Stimulated activated CD8-positive, alpha-beta memory T cell treated with anti-CD3 and anti-CD28 coated beads, Interleukin-7, amount 100 ng/mL, for 4 hours (primary cell): ENCODE data around the gene TMEM82.

Experiments
- DNase-seq, 2 donors: peaks; one replicate each; pipeline ENCODE4 v3.0.0-alpha.2; 2020; ENCODE audit warnings: low read depth in 2 of 2

Gene TMEM82

DNA sequence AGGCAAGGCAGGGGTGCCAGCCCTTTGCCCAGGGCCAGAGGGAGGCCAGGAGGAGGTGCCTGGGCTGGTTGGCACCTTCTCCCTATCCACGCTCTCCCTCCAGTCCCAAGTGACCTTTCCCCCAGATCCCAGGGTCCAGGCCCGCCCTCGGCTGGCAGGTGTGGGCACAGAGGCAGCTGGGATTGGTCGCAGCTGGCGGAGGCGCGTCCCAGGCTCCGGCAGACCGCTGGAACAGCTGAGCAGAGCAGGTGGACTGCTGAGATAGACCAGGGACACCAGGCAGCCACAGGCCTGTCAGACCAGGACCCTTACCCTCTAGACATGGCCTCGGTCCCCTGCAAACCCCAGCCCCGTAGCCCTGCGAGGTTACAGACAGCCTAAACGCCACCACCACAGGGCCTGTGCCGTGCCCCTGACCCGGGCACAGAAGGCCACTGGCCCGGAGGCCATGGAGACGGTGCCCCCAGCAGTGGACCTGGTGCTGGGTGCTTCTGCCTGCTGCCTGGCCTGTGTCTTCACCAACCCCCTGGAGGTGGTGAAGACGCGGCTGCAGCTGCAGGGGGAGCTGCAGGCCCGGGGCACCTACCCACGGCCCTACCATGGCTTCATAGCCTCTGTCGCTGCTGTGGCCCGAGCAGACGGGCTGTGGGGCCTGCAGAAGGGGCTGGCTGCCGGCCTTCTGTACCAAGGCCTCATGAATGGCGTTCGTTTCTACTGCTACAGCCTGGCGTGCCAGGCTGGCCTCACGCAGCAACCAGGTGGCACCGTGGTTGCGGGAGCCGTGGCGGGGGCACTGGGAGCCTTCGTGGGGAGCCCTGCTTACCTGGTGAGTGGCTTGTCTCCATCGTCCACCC, 6.0 kb upstream of the TMEM82 start, which contains the start of gene SLC25A34:
SLC25A34 (plus strand) TSS at position 221 of the 854 bp plus-strand sequence; CDS start at position 449, 228 bp downstream.
- DNase-seq, result no peak

DNA sequence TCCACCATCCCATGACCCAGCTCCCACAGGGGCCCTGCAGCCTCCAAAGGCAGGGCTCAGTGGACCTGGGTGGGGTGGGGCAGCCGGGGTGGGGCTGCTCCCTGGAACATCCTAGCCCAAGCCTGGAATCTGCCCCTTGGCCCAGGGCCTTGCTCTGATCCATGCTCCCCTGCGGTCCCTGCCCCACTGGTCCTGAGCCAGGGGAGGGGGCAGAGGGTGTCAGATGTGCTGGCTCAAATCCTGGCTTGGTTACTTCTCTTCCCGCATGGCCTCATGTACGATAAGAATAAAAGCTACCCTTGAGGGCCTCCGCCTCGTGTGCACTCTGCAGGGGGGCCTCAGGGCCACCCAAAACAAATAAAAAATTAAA, 5.4 kb upstream of the TMEM82 start:
- no peak for DNase-seq

DNA sequence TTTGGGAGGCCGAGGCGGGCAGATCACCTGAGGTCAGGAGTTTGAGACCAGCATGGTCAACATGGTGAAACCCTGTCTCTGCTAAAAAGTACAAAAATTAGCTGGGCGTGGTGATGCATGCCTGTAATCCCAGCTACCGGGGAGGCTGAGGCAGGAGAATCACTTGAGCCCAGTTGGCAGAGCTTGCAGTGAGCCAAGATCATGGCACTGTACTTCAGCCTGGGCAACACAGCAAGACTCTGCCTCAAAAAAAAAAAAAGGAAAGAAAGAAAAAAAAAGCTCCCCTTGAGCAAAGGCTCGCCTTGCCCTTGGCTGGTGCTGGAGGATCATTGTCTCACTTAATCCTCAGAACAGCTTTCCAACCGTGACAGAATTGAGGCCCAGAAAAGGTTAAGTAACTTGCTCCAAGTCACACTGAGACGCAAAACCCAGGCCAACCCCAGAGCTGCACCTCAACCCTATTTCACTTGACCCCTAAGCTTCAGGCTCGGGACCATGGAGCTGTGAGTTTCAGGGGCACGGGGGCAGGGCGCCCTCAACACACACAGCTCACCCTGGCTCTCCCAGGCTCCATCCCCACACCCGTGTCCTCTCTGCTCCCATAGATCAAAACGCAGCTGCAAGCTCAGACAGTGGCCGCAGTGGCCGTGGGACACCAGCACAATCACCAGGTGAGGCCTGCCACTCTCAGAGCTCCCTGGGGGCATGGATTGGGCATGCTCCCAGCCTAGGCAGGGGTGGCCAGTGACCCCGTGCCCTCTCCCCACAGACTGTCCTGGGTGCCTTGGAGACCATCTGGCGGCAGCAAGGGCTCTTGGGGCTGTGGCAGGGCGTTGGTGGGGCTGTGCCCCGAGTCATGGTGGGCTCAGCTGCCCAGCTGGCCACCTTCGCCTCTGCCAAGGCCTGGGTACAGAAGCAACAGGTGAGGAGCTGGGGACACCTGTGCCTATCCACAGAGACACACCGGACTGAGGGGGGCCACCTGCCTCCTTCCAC, 4.7 kb upstream of the TMEM82 start:
- DNase-seq, result no peak

DNA sequence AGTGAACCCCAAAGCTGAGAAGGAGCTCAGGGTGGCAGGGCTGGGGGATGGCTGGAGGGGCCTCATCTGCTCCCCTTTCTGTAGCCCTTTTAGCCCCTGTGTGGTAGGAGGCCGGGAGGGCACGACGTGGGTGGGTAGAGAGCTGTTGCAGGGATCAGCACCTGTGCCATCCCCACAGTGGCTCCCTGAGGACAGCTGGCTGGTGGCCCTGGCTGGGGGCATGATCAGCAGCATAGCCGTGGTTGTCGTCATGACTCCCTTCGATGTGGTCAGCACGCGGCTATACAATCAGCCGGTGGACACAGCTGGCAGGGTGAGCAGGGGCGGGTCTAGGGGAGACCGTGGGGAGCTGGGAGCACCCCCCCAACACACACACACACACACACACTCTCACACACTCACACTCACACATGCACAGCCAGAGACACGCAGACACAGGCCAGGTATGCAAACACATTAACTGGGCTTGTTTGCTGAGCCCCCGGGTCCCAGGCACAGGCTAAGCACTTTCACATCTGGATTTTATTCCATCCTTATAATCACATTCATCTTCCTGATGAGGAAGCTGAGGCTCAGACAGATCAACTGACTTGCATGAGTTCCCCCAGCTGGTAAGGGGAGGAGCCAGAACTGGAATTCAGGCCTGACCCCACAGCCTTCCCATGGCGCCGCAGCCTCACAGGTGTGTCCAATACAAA, 3.7 kb upstream of the TMEM82 start:
- DNase-seq, result no peak

DNA sequence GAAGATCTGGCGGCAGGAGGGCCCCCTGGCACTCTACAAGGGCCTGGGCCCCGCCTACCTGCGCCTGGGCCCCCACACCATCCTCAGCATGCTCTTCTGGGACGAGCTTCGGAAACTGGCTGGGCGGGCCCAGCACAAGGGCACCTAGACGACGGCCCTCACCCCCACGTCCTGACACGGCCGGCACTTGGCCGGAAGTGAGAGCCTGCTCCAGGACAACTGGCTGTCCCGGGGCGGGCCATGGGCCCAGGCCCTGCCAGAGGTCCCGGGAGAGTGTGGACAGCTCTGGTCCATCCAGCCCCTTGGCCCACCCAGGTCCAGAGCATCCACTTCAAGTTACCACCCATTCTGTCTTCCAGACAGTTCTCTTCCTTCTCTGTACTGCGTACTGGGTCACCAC, 3.0 kb upstream of the TMEM82 start:
- no peak for DNase-seq

DNA sequence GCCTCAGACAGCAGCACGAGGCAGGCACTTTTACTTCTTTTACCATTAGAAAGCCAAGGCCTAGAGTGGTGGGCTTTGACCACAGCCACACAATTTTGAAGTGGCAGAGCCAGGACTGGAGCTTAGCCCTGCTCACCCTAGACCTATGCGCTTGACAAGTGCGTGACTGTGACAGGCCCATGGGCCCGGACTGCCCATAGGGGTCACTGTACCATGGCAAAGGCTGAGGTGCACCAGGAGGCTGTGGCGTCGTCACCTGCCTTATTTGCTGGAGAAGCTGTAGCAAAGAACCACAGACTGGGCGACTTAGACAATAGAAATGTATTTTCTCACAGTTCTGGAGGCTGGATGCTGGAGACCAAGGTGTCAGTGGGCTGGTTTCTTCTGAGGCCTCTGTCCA, 2.6 kb upstream of the TMEM82 start:
- no peak for DNase-seq

DNA sequence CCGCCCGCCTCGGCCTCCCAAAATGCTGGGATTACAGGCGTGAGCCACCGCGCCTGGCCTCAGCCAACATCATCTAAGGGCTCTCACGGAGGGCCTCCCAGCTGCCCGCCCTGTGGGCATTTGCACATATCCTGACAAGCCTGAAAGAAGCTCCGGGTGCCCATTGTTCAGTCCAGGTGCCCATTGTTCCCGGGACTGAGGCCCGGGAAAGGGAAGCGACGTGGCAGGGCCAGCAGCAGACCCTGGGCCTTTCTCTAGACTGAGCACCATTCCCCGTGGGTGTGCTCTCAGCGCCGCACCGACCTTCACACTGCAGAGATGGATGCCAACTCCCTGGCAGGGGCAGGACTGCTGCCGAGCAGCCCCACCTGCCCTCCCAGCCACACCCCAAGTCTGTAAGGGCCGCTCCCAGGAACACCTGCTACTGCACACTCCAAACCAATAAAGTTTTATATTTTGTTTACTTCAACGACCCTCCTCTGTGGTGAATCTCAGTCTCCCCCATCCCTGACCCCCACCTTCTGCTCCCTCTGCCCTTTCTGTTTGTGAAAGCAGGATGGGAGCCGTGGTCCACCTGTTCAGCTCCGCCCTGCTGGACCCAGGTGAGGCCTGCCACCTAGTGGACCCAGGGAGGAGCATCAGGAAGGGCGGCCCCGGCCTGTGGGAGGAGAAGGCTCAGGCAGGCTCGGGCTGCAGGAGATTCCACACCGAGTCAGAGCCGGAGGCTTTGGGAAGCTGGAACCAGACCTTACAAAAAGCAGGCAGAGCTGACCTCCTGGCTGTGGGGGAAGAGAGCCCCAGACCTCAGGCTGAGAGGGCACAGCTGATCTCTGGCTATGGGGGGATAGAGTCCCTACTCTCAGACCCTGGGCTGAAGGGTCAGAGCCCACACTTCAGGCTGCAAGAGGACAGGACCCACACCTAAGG, 1.1 kb upstream of the TMEM82 start:
- peak; percentile 29 to 31 for DNase-seq

DNA sequence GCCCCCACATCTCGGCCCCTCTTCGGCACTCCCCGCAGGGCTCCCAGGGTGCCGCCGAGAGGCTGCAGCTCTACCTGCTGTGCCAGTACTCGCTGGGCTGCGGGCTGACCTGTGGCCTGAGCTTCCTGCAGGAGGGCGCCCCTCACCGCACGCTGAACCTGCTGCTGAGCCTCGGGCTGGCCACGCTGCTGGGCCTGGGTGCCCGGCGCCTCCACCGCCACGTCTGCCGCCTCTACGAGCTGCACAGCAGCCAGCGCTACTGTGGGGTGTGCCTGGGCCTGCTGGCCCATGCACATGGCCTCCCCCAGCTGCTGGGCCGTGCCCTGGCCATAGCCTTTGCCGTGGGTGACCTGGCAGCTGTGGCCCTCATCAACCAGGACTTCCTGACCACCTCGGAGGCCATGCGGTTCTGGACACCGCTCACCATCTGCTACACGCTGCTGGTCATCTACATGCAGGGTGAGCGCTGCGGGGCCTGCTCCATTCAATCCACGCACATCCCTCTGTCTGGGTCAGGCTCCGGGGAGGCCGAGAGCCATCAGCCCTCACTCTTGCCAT, 1.9 kb downstream of the TMEM82 start:
- DNase-seq, result no peak

DNA sequence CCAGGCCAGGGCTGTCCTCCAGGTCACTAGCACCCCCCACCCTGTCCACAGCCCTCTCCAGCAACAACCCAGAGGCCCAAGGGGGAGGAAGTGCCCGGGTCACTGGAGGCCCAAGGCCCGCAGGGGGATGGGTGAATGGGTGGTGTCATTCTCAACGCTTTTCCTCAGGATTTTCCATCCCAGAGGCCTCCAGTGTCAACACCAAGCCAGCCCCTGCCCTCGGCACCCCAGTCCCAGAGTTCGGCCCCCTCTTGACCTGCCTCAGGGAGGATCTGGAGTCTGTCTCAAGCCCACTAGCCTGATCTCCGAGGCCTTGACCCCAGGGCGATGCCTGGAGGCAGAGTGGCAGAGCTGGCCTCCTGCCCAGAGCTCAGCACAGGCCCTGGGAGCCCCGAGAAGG, 5.1 kb downstream of the TMEM82 start:
- DNase-seq, result no peak

DNA sequence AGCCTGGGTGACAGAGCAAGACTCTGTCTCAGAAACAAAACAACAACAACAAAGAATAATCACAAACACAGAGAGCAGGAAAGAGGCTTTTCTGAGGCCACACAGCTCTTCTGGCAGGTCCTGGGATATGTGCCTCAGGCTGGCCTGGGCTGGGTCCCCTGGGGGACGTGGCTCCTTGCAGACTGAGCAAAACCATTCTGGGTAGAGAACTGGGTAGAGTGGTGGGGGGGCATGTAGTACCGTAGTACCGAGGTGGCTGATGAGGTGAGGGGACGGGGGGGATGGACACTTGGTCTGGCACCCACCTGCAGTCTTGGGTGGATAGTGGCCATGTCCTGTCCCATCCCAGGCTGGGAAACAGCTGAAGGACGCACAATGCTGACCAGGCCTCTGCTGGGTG, 6.0 kb downstream of the TMEM82 start:
- DNase-seq, result no peak

DNA sequence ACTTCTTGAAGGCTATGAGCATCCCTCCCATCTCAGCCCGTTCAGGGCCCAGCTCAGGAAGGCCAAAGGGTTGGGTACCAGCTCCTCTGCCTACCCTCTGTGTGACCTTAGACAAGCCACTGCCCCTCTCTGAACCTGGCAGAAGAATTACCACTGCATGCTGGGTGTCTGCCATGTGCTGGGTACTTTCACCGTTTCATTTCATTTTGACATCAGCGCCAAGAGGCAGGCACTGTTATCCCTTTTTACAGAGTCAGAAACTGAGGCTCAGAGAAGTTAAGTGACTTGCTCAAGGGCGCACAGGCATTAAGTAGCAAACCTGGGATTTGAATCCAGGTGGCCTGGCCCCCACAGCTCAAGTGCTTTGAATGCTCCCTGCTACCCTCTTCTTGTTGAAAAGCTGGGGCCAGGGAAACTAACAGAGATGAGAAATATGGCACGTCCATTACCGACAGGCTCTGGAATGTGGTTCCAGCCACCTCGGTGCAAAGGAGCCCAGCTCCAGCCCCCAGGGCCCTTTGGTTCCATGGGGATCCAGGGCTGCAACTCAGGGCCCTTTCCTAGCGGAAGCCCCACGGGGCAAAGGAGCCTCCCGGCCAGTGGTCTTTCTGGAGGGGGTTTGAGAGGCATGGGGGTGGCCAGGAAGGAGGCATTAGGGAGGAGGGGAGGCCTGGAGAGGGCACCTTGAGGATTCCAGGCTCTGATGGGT, 6.5 kb downstream of the TMEM82 start:
- no peak for DNase-seq

DNA sequence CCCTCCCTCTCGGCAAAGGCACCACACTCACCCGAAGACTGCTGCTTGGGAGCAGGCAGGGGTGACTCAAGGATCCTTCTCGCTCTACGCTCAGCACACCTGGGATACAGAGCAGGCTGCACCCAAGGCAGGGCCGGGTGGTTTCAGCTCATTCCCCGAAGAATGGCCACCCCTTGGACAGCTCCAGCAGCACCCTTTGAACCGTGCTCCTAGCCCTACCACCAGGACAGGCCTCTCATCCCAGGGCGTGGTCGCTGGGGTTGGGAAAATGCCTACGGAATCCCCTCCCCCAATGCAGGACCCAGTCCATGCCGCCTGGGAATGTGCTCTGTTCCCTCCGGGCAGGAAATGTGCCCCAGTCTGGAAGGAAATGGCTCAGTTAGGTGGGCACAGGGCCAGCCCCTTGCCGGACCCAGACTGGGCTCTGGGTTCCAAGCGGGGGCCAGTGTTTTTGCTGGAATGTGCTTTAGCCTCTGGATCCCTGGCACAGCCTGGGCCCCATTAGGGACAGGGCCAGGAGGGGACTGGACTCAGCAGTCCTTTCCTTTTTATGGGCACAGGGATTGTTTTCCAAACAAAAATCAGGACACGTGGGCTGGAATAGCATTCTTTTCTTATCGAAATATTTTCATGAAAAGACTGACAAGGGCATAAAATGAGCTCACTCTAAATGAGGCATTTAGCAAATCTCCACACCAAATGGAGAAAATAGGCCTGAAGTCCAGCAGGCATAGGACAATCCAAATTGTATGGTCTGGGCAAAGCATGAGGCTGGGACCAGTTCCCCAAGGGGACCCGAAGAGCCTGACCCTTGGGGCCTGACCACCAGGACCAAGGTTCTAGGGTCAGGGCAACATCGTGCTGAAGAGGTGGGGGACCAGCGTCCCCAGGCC, 7.3 kb downstream of the TMEM82 start:
- DNase-seq, result no peak

DNA sequence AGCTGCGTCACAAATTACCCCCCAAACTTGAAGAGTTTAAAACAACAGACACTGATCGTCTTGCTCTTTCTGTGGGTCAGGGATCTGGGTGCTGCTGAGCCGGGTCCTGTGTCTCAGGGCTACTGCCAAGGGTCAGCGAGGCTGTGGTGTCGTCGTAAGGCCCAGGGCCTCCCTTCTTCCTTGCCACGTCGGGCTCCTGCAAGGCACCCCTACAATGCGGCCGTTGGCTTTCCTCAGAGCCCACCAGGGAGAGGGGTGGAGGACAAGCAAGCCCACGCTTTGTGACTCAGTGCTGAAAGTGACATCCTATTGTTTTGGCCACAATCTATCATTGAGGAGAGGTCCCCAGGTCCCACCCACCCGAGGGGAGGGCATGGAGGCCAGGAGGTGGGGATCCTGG, 8.6 kb downstream of the TMEM82 start:
- no peak for DNase-seq

DNA sequence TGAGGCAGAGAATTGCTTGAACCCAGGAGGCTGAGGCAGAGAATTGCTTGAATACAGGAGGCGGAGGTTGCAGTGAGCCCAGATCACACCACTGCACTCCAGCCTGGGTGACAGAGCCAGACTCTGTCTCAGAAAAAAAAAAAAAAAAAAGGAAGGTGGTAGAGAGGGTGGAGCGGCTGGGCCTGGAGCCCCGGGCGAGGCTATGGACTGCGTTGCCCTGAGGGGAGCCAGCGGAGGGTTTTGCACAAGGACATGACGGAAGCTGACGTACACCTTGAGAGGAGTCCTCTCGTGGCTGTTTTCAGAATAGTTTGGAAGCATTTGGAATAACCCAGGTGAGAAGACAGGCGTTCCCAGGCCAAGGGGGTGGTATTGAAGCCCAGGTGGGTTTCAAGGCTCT, 9.4 kb downstream of the TMEM82 start:
- DNase-seq, result no peak

DNA sequence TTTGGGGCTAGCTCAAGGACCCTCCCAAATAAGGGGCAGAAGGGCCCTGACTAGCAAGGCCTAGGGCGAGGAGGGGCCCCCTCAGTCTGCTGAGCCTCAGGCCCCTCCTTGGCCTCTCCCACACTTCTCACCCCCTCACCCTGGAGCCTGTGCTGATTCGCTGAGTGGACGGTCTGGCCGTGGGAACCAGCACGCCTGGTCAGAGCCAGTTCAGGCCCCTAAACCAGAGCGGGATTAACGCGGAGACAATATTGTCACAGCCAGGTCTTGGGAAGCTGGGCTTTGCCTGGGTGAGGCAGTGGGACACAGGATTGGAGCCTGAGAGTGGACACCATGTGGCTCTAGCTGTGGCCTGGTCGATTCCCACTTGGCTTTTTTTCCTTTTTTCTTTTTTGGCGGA, 11.5 kb downstream of the TMEM82 start:
- no peak for DNase-seq

DNA sequence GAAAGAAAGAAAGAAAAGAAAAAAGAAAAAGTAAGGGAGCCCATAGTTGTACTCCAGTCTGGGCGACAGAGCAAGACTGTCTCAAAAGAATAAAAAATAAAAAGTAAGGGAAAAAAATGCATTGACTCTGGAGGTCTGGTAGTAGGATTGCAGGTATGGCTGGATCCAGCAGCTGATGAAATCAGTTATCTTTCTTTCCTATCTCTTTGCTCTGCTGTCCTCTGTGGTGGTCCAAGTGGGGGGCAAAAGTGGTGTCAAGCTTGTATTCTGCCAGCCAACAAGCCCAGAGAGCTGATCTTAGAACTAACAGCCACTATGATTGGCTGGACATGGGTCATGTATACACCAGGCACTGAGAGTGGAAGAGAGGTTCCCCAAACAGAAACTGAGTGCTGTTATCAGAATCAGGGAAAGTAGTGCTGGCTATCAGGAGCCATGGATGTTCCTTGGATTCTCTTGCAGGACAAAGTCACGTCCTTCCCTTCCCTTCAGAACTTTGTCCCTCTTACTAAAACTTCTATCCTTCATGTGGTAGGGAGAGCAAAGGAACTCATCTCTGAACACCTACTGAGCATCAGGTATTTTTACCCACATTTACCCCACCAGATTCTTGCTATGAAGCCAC, 12.8 kb downstream of the TMEM82 start:
- DNase-seq, result no peak

DNA sequence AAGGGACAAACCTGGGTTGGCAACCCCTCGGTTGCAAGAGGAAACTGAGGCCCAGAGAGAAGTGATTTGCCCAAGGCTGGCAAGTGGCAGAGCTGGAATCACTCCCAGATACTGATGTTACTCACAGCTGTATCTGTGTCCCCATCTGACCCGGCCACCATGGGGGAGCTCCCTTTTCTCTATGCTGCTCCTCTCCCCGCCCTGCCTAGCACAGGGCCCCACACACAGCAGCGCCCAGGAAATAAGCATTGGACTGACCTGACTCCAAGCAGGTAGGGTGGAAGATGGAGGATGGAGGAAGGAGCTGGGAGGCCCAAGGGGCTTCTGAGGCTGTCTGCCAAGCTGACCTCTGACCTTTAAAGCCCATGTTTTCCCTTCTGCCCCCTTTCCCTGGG, 13.3 kb downstream of the TMEM82 start:
- no peak for DNase-seq
